Stimulated activated CD4-positive, alpha-beta T cell treated with anti-CD3 and anti-CD28 coated beads, Interleukin-2, amount 100 ng/mL, for 4 hours (primary cell): ENCODE results near the gene SWSAP1.
"Not testable (repeated sequence)": the region's sequence is repeated elsewhere in the genome, so short reads cannot be mapped to it uniquely, and the experiment has no call there.

ENCODE experiments used
- DNase-seq: peaks from one replicate; pipeline ENCODE4 v3.0.0-alpha.2; 2020; ENCODE audit warnings: low read depth

Gene SWSAP1, protein sequence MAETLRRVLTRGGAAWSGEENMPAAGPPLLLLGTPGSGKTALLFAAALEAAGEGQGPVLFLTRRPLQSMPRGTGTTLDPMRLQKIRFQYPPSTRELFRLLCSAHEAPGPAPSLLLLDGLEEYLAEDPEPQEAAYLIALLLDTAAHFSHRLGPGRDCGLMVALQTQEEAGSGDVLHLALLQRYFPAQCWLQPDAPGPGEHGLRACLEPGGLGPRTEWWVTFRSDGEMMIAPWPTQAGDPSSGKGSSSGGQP

DNA sequence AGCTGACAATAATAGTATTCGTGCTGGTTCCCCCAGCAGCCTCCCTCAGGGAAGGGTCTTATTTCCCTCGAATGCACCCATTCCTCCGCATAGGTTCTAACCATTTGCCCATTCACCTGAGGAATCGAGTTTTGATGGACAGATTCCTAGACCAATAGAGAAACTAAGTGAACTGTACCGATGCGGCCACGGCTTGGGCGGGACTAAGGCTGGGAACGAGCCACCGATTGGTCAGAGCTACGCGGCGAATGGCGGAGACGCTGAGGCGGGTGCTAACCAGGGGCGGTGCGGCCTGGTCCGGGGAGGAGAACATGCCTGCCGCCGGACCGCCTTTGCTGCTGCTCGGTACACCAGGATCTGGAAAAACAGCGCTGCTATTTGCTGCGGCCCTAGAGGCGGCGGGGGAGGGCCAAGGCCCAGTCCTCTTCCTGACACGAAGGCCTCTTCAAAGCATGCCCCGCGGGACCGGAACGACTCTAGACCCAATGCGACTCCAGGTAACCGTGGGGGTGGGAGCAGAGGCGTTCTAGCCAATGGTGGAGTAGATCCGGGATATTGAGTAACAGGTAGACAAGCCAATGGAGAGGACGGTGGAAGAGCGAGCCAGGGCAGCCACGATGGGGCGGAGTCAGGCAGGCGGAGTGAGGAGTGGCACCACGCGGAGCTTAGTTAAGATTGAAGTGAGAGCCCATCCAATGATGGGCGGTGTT lies at the start of gene SWSAP1:
Gene SWSAP1 (plus strand): TSS at position 234 of the 710 bp plus-strand sequence. CDS start 15 bp downstream, at position 249.
- peak; percentile 97 for DNase-seq

DNA sequence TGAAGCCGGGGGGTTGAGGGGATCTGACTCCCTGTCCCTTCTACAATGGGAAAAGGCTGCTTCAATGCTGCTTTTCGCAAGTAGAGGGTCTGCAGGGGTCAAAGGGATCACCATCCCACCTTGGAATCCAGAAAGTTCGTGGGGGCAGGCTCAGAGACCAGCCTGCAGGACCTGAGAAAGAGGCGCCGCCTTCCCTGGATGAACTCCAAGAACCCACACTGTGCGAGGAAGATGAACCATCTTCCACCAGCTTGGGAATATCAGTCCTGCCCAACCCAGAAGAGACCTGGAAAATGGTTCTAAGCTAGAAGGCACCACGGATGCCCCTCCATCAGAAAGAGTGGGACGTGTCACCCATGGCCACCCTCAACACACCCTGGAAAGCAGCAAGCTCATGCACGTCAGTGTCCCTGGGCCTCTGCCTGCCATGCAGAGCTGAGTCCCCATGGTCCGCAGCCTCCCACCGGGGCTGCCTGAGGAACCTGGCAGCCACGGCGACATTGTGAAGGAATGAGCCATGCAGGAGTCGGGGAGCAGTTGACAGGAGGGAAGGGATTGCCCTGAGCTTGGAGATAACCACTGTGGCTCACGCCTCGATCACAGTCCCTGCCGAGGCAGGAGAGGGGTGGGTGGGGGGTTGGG lies 49.6 kb upstream of the SWSAP1 start:
- no peak for DNase-seq

DNA sequence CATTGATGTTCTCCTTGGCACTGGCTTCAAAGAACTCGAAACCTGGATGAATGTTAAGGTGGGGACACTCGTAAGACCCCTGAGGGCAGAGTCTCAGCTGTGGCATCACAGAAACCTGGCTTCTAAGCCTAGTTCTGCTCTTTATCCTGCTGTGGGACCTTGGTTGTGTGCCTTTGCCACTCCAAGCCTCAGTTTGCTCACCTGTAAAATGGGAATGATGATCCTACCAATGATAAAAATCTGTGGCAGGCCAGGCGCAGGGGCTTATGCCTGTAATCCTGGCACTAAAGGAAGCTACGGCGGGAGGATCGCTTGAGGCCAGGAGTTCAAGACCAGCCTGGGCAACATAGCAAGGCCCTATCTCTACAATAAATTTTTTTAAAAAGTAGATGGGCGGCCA lies 48.9 kb upstream of the SWSAP1 start:
- DNase-seq: no peak

DNA sequence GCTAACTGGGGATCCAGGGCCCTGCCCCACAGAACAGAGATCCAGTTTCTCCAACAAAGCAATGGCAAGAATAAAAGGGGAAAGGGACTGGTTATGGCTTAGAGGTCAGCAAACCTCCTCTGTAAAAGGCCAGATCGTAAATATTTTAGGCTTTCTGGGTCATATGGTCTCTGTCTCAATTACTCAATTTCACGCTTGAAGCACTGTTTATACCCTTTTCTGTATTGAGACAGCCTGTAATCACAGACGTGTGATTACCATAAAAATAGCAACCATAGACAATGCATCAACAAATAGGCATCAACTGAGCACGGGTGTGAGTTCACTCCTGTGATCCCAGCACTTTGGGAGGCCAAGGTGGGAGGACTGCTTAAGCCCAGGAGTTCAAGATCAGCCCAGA lies 44.3 kb upstream of the SWSAP1 start:
- no peak for DNase-seq

DNA sequence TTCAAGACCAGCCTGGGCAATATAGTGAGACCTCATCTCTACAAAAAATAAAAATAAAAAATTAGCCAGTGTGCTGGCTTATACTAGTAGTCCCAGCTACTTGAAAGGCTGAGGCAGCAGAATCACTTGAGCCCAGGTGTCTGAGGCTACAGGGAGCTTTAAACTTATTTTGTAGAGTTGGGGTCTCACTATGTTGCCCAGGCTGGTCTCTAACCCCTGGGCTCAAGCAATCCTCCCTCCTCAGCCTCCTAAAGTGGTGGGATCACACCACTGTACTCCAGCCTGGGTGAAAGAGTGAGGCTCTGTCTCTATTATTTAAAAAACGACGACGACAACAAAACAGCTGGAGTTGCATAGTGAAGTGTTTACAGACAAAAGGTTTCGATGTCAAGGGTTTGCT lies 43.0 kb upstream of the SWSAP1 start:
- no peak for DNase-seq

DNA sequence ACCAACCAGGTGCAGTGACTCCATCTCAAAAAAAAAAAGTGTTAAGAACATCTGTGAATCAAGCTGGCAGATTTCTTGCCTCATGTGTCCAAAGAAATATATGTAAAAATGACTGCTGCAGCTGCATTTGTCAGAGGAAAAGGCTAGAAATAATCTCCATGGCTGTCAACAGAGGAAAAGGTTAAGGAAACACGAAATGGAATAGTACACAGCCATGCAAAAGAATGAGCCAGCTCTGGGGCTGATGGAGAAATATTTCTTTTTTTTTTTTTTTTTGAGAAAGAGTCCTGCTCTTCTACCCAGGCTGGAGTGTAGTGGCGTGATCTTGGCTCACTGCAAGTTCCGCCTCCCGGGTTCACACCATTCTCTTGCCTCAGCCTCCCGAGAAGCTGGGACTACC lies 41.6 kb upstream of the SWSAP1 start:
- DNase-seq: no peak

DNA sequence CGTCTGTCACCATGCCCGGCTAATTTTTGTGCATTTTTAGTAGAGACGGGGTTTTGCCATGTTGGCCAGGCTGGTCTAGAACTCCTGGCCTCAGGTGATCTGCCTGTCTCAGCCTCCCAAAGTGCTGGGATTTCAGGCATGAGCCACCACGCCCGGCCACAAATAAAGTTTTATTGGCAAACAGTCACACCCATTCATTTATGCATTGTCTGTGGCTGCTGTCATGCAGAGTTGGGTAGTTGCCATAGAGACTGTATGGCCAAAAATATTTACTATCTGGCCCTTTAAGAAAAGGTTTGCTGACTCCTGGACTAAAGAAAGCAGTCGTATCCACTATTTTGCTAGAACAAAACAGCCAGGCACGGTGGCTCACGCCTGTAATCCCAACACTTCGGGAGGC lies 40.6 kb upstream of the SWSAP1 start:
- DNase-seq: not testable (repeated sequence)

DNA sequence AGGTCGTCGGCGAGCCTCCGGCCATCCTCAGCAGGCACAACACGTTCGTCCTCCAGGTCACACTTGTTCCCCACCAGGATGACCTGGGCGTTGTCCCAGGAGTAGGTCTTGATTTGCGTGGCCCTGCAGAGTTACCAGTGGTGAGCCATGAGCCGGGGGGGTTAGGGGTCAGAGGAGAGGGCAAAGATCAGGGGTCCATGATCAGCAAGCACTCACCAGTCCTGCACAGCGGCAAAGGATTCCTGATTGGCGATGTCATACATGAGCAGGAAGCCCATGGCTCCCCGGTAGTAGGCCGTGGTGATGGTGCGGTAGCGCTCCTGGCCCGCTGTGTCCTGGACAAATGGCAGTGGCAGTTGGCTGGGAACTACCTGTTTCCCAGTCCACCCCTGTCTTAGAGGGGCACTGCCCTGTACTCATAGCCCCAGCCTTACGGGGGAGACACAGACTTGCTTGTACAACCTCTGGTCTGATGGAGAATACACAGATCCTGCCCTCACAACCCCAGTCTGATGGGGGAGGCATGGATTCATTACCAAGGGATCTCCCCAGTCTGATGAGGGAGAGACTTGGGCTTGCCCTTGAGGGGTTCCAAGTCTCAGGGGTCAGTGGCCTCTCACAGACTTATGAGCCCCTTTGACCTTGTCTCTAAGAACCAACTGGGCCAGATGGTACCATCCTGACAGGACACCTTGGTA lies 38.9 kb upstream of the SWSAP1 start:
- no peak for DNase-seq

DNA sequence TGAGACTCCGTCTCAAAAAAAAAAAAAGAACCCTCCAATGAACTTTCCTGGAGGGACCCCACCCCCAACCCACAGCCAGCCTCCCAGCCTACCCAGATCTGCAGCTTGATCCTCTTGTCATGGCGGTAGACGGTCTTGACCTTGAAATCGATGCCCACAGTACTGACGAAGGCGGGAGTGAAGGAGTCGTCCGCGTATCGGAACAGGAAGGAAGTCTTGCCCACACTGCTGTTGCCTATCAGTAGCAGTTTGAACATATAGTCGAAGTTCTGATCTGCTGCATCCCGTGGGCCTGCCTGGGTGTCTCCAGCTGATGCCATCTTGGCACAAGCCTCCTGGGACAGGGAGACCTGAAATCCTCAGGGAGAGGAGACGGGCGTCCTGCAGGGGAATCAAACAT lies 37.4 kb upstream of the SWSAP1 start:
- no peak for DNase-seq

DNA sequence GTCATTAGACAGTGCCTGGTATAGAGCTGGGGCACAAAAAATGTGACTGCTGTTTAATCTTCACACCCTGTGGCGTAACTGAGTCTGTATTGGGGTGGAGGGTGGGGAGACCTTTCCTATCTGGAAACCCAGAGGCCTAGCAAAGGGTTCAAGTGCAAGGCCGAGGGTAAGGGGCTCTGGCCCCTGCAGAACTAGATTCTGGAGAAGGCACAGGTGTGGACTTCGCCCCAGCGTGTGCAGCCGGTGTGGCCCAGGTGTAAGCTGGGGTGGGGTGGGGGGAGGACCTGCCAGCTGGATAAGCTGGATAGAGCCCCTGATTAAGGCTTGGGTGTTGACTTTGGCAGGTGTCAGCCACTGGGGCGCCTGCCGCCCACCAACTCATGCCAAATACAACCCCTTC lies 36.3 kb upstream of the SWSAP1 start:
- DNase-seq: no peak

DNA sequence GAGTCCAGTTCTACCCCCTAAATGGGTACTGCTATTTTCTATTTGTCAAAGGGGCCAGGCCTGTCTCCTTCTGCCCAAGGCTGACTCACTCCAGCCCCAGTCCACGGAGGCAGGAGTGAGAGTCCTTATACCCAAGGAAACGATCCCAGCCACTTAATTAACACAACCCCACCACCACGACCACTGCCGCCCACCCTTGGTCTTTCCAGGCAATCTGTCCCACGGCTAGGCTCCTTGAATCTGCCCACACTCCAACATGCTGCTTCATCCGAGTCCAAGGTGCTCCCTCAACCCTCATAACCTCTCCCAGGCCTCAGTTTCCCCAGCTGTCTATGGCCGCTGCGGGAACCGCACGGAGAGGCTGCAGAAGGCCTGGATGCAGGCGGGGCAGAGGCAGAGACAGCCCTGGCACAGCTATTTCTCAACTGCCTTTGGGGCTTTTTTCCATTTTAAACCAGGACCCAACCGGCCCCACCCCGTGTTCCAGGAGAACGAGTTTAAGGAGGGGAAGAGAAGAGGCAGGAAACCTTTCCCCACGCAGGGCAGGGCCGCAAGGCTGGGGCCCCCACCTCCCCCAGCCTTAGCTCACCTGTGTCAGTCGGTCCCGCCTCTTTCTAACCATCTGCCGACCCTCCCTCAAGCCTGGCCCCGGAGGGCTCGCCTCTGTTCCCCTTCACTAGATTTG lies 35.8 kb upstream of the SWSAP1 start:
- no peak for DNase-seq

DNA sequence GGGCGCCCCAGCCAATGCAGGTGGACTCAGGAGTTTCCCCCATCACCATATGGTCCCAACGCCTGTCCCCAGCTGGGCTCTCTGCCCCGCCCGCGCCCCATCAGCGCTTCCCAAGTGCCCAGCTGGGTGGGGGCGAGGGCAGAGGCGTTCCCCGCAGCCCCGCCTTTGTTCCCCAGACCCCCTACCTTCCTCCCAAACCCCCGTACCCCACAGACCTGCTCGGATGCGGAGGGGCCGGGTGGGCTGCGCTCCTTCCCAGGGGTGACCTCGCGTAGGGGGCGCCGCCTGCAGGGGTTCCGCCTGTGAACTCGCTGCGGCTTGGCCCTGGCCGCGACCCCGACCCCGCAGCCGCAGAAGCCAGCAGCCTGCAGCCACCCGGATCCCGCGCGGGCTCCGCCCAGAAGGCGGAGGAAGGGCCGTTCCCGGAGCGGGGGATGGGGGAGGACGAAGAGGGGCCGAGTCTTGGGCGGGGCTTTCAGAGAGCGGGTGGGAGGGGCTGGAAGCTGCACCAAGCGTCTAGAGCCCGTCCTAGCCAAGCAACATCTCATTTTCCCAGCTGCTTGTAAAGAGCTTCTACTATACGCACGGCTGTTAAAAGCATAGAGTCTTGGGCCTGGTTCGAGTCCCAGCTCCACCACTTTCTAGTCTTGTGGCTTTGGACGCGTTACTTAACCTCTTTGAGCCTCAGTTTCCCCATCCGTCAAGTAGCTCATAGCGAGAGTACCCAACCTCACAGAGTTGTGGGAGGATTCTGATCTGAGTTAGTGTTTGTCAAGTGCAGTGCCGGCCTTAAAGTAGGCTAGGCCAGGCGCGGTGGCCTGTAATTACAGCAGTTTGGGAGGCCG lies 35.0 kb upstream of the SWSAP1 start, which contains the start of gene RAB3D:
Gene RAB3D (minus strand): TSS at position 404 of the 845 bp plus-strand sequence. CDS start 2,258 bp downstream, outside the sequence.
- peak; percentile 79 for DNase-seq

DNA sequence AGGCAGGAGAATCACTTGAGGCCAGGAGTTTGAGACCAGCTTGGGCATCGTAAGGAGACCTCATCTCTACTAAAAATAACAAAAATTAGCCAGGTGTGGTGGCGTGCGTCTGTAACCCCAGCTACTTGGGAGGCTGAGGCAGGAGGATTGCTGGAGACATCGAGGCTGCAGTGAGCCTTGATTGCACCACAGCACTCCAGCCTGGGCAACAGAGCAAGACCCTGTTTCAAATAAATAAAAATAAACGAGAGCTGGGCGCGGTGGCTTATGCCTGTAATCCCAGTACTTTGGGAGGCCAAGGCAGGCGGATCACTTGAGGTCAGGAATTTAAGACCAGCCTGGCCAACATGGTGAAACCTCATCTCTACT lies 34.4 kb upstream of the SWSAP1 start:
- not testable (repeated sequence) for DNase-seq

DNA sequence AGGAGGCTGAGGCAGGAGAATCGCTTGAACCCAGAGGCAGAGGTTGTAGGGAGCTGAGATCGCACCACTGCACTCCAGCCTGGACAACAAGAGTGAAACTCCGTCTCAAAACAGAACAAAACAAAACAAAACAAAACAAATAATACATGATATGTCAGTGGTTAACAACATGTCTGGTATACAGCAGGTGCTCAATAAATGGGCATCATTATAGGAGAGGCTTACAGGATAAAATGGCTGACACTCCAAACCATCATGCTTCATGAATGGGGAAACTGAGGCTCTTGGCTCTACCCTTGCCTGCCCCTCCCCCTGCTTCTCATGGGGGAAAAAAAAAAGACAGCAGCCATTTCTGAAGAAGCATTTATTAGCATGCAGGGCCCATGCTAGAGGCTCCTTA lies 32.0 kb upstream of the SWSAP1 start:
- DNase-seq: no peak

DNA sequence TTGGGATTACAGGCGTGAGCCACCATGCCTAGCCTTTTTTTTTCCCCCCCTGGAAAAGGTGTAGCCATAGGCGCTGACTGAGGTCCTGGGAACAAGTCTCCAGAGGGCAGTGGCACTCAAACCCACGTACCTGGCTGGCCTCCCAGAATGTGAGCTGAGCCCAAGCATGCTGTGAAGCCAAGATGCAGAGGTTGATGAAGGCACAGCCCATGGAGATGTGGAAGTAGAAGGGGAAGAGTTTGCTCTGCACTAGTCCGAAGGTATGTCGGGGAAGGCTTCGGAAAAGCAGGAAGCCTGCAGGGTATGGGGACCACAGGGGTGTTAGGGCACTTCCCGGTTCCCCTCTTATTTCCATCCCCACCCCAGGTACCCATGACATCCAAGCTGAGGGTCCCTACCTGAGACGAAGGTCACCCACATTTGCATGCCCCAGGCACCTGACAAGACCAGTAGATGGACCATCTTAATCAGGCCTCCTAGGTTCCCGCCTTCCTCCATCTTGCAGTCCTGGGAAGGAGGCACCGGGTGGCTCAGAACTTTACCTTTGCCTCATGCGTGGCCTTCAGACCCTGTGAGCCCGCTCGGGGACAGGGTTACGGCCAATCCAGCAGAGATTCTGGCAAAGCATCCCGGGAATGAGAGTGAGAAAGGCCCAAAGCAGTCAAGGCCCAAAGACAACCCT lies 29.2 kb upstream of the SWSAP1 start:
- no peak for DNase-seq

DNA sequence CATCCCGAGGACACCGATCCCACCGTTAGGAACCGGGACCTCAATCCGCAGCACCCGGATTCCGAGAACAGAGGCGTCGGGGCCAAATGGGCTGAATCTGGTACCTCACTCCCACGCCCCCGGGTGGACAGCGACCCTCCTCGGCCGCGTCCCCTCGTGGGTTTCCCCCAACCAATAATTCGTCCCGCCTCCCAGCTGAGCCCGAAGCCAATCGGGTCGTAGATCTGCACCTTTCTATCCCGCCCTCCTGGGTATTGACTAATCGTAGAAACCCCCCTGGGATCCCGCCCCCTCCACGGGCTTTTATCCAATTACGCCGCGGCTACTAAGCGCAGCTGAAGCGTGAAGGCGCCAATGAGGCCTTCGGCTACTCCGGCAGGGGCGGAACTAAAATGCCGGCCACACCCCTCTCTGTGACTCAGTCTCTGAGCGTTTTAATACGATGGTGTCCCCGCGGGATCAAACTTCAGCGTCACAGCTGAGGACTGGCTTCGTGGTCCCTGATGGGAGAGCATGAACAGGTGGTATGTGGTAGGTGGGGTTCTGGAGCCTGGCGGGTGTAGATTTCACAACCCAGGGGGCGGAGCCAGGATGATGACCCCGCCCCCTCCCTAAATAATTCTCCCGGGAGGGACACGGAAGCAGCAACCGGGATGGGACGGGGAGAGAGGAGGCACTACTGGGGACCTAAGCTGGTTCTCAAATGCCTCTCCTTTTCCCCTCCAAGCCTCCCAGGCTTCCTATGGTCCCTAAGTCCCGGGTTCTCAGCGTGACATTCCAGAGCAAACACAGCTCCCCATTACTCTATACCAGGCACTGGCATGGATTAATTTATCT lies 28.1 kb upstream of the SWSAP1 start, which contains the start of the genes CCDC159 and TMEM205:
Gene CCDC159 (plus strand): TSS at position 416 of the 837 bp plus-strand sequence. CDS start 88 bp downstream, at position 504.
Gene TMEM205 (minus strand): TSS at position 165 of the 837 bp plus-strand sequence. CDS start 649 bp downstream, outside the sequence.
- peak; percentile 99 for DNase-seq

DNA sequence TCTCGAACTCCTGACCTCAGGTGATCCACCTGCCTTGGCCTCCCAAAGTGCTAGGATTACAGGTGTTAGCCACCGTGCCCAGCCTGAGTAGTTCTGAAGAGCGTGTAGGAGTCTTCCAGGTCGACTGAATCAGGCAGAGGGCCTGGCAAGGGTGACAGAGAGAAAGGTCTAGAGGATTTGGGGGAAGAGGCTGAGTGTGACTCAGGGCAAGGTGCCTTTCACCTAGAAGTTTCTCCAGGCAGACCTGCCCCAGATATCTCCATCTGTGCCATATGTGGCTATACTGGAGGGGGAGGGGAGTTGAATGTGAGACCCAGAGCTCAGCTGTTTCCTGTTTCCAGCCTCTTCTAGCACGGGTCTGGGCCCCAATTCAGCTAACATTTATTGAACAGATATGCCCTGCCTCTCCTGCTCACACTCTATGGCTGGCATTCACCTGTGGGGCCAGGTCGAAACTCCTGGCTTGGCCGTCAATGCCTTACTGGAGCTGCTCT lies 26.9 kb upstream of the SWSAP1 start:
- DNase-seq: no peak

DNA sequence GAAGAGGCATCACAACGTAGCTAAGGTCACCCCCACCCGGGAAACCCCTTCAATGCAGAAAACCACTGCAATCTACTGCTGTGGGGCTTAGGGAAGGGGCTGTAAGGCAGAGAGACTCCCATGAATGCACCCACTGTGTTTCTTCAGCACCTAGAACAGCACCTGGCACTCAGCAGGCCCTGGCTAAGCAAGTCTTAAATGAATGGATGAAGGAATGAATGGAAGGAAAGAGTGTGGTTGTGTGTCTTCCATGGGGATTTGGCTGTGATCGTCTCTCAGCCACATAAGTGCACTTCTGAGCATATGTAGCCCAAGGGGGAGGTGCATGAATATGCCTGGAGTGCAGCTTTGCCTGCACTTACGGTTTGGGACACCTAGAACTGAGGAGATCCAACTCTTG lies 25.3 kb upstream of the SWSAP1 start:
- no peak for DNase-seq

DNA sequence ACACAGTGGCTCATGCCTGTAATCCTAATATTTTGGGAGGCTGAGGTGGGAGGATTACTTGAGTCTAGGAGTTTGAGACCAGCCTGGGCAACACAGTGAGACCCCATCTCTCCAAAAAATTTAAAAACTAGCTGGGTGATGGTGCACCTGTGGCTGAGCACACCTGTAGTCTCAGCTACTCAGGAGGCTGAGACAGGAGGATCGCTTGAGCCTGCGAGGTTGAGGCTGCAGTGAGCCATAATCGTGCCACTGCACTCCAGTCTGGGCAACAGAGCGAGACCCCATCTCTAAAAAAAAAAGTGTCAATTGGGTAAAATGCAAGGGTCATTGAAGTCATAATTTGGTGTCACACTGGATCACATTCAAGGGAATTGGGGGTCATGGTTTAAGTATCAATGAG lies 20.4 kb upstream of the SWSAP1 start:
- DNase-seq: not testable (repeated sequence)
